Measurements from ENCODE around the gene HERPUD2.
"Not testable (repeated sequence)": the region's sequence is repeated elsewhere in the genome, so short reads cannot be mapped to it uniquely, and the experiment has no call there.

Gene HERPUD2

GRCh38 chr7:35677582-35678356, 17.2 kb downstream of the HERPUD2 start:
- DNase-seq (ENCODE audit: low read depth), result no peak

GRCh38 chr7:35676211-35676610, 18.7 kb downstream of the HERPUD2 start:
- no peak for DNase-seq (ENCODE audit: low read depth)

GRCh38 chr7:35670856-35671569, 23.9 kb downstream of the HERPUD2 start:
- DNase-seq (ENCODE audit: low read depth), result no peak

GRCh38 chr7:35660411-35660810, 34.5 kb downstream of the HERPUD2 start:
- DNase-seq (ENCODE audit: low read depth), result not testable (repeated sequence)

GRCh38 chr7:35658606-35659201, 36.2 kb downstream of the HERPUD2 start:
- no peak for DNase-seq (ENCODE audit: low read depth)

- DNase-seq (ENCODE audit: low read depth), result no peak
These were observed 37.8 kb downstream of the HERPUD2 start for GRCh38 chr7:35657125-35657524.

GRCh38 chr7:35654558-35654957, 40.4 kb downstream of the HERPUD2 start:
- DNase-seq (ENCODE audit: low read depth), result not testable (repeated sequence)

- no peak for DNase-seq (ENCODE audit: low read depth)
These were observed 42.8 kb downstream of the HERPUD2 start for GRCh38 chr7:35652124-35652523.

GRCh38 chr7:35650751-35651150, 44.2 kb downstream of the HERPUD2 start:
- DNase-seq (ENCODE audit: low read depth), result no peak

GRCh38 chr7:35649711-35650110, 45.2 kb downstream of the HERPUD2 start:
- DNase-seq (ENCODE audit: low read depth), result no peak

- no peak for DNase-seq (ENCODE audit: low read depth)
These were observed 46.6 kb downstream of the HERPUD2 start for GRCh38 chr7:35648367-35648766.

GRCh38 chr7:35647171-35647574, 47.8 kb downstream of the HERPUD2 start:
- DNase-seq (ENCODE audit: low read depth), result no peak

GRCh38 chr7:35646289-35647023, 48.5 kb downstream of the HERPUD2 start:
- no peak for DNase-seq (ENCODE audit: low read depth)

GRCh38 chr7:35645691-35646090, 49.2 kb downstream of the HERPUD2 start:
- DNase-seq (ENCODE audit: low read depth), result no peak

- no peak for DNase-seq (ENCODE audit: low read depth)
These were observed 64.6 kb downstream of the HERPUD2 start for GRCh38 chr7:35630024-35630972.

GRCh38 chr7:35624299-35625186, 70.4 kb downstream of the HERPUD2 start:
- no peak for DNase-seq (ENCODE audit: low read depth)

- no peak for DNase-seq (ENCODE audit: low read depth)
These were observed 71.6 kb downstream of the HERPUD2 start for GRCh38 chr7:35623381-35623780.

GRCh38 chr7:35619863-35620262, 75.1 kb downstream of the HERPUD2 start:
- DNase-seq (ENCODE audit: low read depth), result no peak

GRCh38 chr7:35617041-35617440, 77.9 kb downstream of the HERPUD2 start:
- DNase-seq (ENCODE audit: low read depth), result no peak

- no peak for DNase-seq (ENCODE audit: low read depth)
These were observed 81.8 kb downstream of the HERPUD2 start for GRCh38 chr7:35613150-35613549.
